22Rv1 (cell line): Measurements from ENCODE around the gene PPP3R1.

ENCODE experiments used
- CTCF ChIP-seq: fragments of 450-650 bp; IDR thresholded peaks from 2 replicates; pipeline ENCODE4 v1.5.1; 2017; ENCODE audit warnings: mild to moderate bottlenecking
- ZFX ChIP-seq: fragments of 450-650 bp; IDR thresholded peaks from 2 replicates; pipeline ENCODE4 v1.6.1; 2017; ENCODE audit warnings: antibody characterized with exemption, borderline replicate concordance

GRCh38 chr2:68172521-68172920, 79.8 kb downstream of the PPP3R1 start:
- TF ChIP-seq ZFX (no peak), CTCF (no peak)
